HG03439 (cell line): ENCODE results near the gene CACNA1I.
"Not testable (repeated sequence)": the region's sequence is repeated elsewhere in the genome, so short reads cannot be mapped to it uniquely, and the experiment has no call there.

Experiments used
- ATAC-seq: cut with Tn5 transposase; IDR thresholded peaks from one replicate; pipeline ENCODE4 v1.9.1; 2021; ENCODE audit warnings: mild to moderate bottlenecking, moderate library complexity; ENCODE audit not compliant: unreplicated experiment

Gene CACNA1I

GRCh38 chr22:39570665-39571064, at the start of gene CACNA1I:
TSS of gene CACNA1I (plus strand) at chr22:39570753. CDS start at chr22:39570753, 0 bp downstream.
- no peak for ATAC-seq

- ATAC-seq, result peak; percentile 3
Measured at GRCh38 chr22:39521106-39521885, 49.3 kb upstream of the CACNA1I start.

- ATAC-seq, result not testable (repeated sequence)
Measured at GRCh38 chr22:39522091-39522490, 48.5 kb upstream of the CACNA1I start.

GRCh38 chr22:39522567-39523300, 47.8 kb upstream of the CACNA1I start:
- no peak for ATAC-seq

GRCh38 chr22:39524089-39524752, 46.3 kb upstream of the CACNA1I start:
- no peak for ATAC-seq

- ATAC-seq, result no peak
Measured at GRCh38 chr22:39524753-39525657, 45.5 kb upstream of the CACNA1I start.

- ATAC-seq, result no peak
Measured at GRCh38 chr22:39525658-39525975, 44.9 kb upstream of the CACNA1I start.

- ATAC-seq, result no peak
Measured at GRCh38 chr22:39526736-39527171, 43.8 kb upstream of the CACNA1I start.

GRCh38 chr22:39527481-39527961, 43.0 kb upstream of the CACNA1I start:
- ATAC-seq, result no peak

- ATAC-seq, result no peak
Measured at GRCh38 chr22:39528080-39528661, 42.4 kb upstream of the CACNA1I start.

GRCh38 chr22:39528681-39529486, 41.7 kb upstream of the CACNA1I start:
- peak; percentile 35 for ATAC-seq

- ATAC-seq, result no peak
Measured at GRCh38 chr22:39529487-39529851, 41.1 kb upstream of the CACNA1I start.

- no peak for ATAC-seq
Measured at GRCh38 chr22:39530116-39530515, 40.4 kb upstream of the CACNA1I start.

- ATAC-seq, result no peak
Measured at GRCh38 chr22:39530692-39531331, 39.7 kb upstream of the CACNA1I start.

- peak; percentile 67 for ATAC-seq
Measured at GRCh38 chr22:39532215-39533073, 38.1 kb upstream of the CACNA1I start, which contains the start of gene RPS19BP1. TSS of gene RPS19BP1 (minus strand) at chr22:39532748. CDS start at chr22:39532738, 10 bp downstream.

GRCh38 chr22:39534092-39534506, 36.5 kb upstream of the CACNA1I start:
- ATAC-seq, result no peak

- ATAC-seq, result no peak
Measured at GRCh38 chr22:39534591-39535356, 35.8 kb upstream of the CACNA1I start.
